Skeletal muscle tissue (tissue), 4 donors: ENCODE data around the gene FKBP8. TPM values are rescaled to one million over a fixed set of nuclear protein-coding genes. Genes with fewer than 3 reads are reported as not detected.

Source experiments
- H3K27ac ChIP-seq: one replicate; pipeline ENCODE4 v1.7.0; 2013; ENCODE audit warnings: mild to moderate bottlenecking, low read depth, low read length, inconsistent platforms
- H3K27me3 ChIP-seq, 3 donors: one replicate each; pipeline ENCODE4 v1.7.0; 2013; ENCODE audit warnings: low read length in 3 of 3; ENCODE audit not compliant: control insufficient read depth in 3 of 3, insufficient read depth in 3 of 3
- H3K36me3 ChIP-seq, 3 donors: one replicate each; pipeline ENCODE4 v1.7.0; 2013; ENCODE audit warnings: low read length in 3 of 3; ENCODE audit not compliant: control insufficient read depth in 3 of 3, insufficient read depth in 3 of 3
- H3K4me1 ChIP-seq, 3 donors: one replicate each; pipeline ENCODE4 v1.7.0; 2013; ENCODE audit warnings: low read length in 3 of 3, mild to moderate bottlenecking in 3 of 3; ENCODE audit not compliant: control insufficient read depth in 3 of 3, insufficient read depth in 3 of 3
- H3K4me3 ChIP-seq, 3 donors: one replicate each; pipeline ENCODE4 v1.7.0; 2013; ENCODE audit warnings: low read length in 3 of 3
- H3K9ac ChIP-seq, 3 donors: one replicate each; pipeline ENCODE4 v1.7.0; 2013; ENCODE audit warnings: low read length in 3 of 3, mild to moderate bottlenecking in 3 of 3, moderate library complexity in 2 of 3, low read depth in 1 of 3
- H3K9me3 ChIP-seq, 3 donors: one replicate each; pipeline ENCODE4 v1.7.0; 2013; ENCODE audit warnings: low read length in 3 of 3; ENCODE audit not compliant: control insufficient read depth in 3 of 3
- total RNA-seq: library from RNA; depleted of rRNA; stranded (reverse); fragments of >200 nt; gene quantifications from one replicate; pipeline ENCODE4 v1.2.3, GENCODE V29; 2014
- donor health status: Osteomylitis.

FKBP8 gene
- total RNA-seq, 1 donor from 2014 or later: 116 TPM

DNA sequence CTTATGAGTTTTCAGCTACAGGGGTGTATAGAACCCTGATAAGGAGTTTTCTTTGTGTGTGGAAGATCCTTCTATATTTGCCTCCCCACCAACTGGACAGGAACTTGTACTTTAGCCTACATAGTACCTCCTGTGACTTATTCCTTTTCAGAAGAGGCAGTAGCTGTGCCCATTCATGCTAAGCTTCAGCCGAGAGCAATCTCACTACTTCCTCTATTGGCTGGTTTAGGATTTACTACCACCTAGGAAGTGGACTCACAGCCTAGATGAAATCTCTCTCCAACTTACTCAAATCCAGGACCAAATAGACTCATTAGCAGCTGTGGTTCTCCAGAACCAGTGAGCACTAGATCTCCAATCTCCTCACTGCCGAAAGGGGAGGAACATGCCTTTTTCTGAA, 42.9 kb upstream of the FKBP8 start:
- H3K9me3 ChIP-seq: no peaks in the 10 kb centered on the region
- no peaks in the 10 kb centered on the region for H3K27me3 ChIP-seq
- H3K9ac ChIP-seq: no peak overlapping the region
- H3K4me1 ChIP-seq: peaks cover 24 to 36% (median 28%) of the 10 kb centered on the region in 3 donors
- H3K27ac ChIP-seq: no peak overlapping the region
- H3K4me3 ChIP-seq: no peak overlapping the region
- peaks cover 3 to 9% (median 6%) of the 10 kb centered on the region in 3 donors for H3K36me3 ChIP-seq

DNA sequence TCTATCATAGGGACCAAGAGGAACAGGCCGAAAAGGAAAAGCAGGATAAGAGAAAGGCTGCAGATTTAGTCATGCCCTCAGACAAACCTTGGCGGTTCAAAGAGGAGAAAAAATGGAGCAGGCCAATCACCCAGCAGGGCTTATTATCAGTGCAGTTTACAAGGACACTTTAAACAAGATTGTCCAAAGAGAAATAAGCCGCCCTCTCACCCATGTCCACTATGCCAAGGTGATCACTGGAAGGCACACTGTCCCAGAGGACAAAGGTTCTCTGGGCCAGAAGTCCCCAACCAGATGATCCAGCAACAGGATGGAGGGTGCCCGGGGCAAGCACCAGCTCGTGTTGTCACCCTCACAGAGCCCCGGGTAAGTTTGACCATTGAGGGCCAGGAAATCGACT, 36.9 kb upstream of the FKBP8 start:
- no peaks in the 10 kb centered on the region for H3K4me1 ChIP-seq
- H3K4me3 ChIP-seq: no peak overlapping the region
- H3K9ac ChIP-seq: no peak overlapping the region
- H3K36me3 ChIP-seq: peaks cover 10 to 18% (median 17%) of the 10 kb centered on the region in 3 donors
- no peaks in the 10 kb centered on the region for H3K9me3 ChIP-seq
- no peak overlapping the region for H3K27ac ChIP-seq
- no peaks in the 10 kb centered on the region for H3K27me3 ChIP-seq

DNA sequence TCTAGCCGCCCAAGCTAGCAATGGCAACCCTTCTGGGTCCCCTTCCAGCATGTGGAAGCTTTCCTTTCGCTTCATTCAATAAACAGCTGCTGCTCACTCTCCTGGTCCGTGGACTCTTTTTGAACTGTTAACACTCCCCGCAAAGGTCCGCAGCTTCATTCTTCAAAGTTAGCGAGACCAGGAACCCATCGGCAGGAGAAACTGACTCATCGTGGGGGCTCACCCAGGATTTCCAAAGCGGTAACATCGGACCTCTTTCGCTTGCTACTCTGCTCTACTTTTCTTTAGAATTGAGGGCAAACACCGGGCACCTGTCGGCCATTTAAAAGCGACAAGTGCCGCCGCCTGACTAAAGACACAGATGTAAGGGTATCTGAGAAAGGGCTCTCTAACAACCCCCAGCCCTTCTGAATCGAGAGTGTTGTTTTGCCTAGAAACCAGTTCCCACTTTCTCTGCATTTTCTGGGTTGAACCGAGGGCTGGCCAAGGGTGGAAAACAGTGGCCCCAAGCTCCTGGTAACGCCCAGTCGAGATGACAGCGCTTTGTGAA, 34.1 kb upstream of the FKBP8 start:
- peaks cover 35 to 40% (median 37%) of the 10 kb centered on the region in 3 donors for H3K36me3 ChIP-seq
- H3K9ac ChIP-seq: no peak overlapping the region
- H3K27me3 ChIP-seq: no peaks in the 10 kb centered on the region
- no peaks in the 10 kb centered on the region for H3K9me3 ChIP-seq
- H3K4me3 ChIP-seq: no peak overlapping the region
- H3K27ac ChIP-seq: no peak overlapping the region
- H3K4me1 ChIP-seq: peaks cover 11 to 12% (median 12%) of the 10 kb centered on the region in 3 donors

DNA sequence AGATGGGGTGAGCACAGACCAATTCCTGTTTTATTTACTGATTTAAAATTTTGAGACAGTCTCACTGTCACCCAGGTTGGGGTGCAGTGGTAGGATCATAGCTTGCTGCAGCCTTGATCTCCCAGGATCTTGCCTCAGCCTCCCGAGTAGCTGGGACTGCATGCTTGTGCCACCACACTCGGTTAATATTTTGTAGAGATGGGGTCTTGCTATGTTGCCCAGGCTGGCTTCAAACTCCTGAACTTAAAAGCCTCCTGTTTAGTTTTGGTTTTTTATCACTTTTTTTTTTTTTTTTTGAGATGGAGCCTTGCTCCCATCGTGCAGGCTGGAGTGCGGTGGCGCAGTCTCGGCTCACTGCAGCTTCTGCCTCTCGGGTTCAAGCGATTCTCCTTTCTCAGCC, 33.0 kb upstream of the FKBP8 start:
- Histone ChIP-seq H3K36me3 (peaks cover 35 to 40% (median 37%) of the 10 kb centered on the region in 3 donors), H3K9me3 (no peaks in the 10 kb centered on the region), H3K27me3 (no peaks in the 10 kb centered on the region), H3K4me3 (no peak overlapping the region), H3K4me1 (peaks cover 15 to 19% (median 16%) of the 10 kb centered on the region in 3 donors), H3K9ac (no peak overlapping the region), H3K27ac (no peak overlapping the region)

DNA sequence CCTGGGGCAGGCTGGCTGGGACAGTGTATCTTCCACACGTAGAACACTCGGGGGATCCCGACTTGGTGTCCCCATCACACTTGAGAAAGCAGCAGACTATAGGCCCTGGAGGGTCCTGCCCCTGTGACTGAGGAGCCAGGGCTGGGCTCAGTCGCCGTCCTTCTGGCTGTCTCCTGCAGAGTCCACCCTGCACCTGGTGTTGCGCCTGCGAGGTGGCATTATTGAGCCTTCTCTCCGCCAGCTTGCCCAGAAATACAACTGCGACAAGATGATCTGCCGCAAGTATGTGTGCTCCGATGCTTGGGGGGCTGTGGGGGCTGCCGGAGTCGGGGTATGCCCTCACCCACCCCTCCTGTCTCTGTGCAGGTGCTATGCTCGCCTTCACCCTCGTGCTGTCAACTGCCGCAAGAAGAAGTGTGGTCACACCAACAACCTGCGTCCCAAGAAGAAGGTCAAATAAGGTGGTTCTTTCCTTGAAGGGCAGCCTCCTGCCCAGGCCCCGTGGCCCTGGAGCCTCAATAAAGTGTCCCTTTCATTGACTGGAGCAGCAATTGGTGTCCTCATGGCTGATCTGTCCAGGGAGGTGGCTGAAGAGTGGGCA, 31.4 kb upstream of the FKBP8 start:
- Histone ChIP-seq H3K4me3 (no peak overlapping the region), H3K36me3 (peaks cover 35 to 40% (median 37%) of the 10 kb centered on the region in 3 donors), H3K27ac (no peak overlapping the region), H3K4me1 (peaks cover 18 to 24% (median 18%) of the 10 kb centered on the region in 3 donors), H3K9me3 (no peaks in the 10 kb centered on the region), H3K27me3 (no peaks in the 10 kb centered on the region), H3K9ac (no peak overlapping the region)

DNA sequence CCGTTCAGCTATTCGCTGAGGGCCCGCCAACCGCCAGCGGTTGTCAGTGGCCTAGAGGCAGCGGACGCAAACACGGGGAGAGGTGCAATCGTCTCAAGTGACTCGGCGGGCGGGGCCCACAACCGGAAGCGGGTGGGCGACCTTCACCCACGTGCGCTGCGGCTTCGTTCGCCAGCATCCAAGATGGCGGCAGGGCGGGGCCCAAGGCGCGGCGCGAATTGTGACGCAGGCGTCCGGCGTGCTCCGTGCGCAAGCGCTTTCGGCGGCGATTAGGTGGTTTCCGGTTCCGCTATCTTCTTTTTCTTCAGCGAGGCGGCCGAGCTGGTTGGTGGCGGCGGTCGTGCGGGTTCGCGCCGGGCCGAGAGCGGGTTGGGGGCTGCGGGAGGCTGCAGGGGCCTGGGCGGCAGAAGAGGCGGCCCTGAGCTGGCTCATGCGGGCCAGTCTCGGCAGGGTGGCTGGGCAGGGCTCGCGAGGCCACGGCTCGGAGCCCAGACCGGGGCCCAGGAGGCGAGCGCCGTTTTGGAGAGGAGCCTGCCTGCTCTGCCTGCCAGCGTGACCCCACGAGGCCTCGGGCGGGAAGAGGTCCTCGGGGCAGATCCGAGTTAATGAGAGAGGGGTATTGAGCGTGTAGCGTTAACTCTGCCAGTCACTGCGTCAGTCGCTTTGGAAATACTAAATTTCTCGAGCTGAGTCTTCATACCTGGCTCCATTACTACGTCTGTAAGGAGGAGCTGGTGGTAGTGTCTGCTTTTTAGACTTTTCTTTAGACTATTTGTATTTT, 28.4 kb upstream of the FKBP8 start, which contains the start of gene UBA52:
Gene UBA52, plus strand, starts transcription at position 294 of the 781 bp plus-strand sequence. CDS start 1,444 bp downstream, outside the sequence.
- Histone ChIP-seq H3K4me3 (peak within 1 kb of the TSS; percentile 78 to 98 (median 90)), H3K9ac (peak within 1 kb of the TSS; percentile 89 to 95 (median 91)), H3K27ac (peak within 1 kb of the TSS; percentile 96), H3K36me3 (peaks cover 54 to 60% (median 56%) of the 10 kb centered on the region in 3 donors), H3K9me3 (no peaks in the 10 kb centered on the region), H3K4me1 (peaks cover 18 to 24% (median 18%) of the 10 kb centered on the region in 3 donors), H3K27me3 (no peaks in the 10 kb centered on the region)

DNA sequence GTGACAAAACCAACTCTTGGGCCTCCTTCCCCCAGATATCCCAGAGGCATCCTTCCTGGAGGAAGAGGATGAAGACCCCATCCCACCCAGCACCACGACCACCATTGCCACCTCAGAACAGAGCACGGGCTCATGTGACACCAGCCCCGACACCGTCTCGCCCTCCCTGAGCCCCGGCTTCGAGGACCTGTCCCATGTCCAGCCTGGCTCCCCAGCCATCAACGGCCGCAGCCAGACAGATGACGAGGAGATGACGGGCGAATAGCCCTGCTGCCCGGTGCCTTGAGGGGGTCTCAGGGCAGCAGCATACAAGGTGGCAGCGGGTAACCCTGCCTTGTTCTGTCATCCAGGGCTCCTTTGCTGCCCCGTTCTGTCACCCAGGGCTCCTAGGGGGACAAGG, 25.0 kb upstream of the FKBP8 start:
- Histone ChIP-seq H3K4me1 (peaks cover 16 to 21% (median 16%) of the 10 kb centered on the region in 3 donors), H3K4me3 (no peak overlapping the region), H3K36me3 (peaks cover 42 to 45% (median 42%) of the 10 kb centered on the region in 3 donors), H3K9ac (no peak overlapping the region), H3K27me3 (no peaks in the 10 kb centered on the region), H3K9me3 (no peaks in the 10 kb centered on the region), H3K27ac (no peak overlapping the region)

DNA sequence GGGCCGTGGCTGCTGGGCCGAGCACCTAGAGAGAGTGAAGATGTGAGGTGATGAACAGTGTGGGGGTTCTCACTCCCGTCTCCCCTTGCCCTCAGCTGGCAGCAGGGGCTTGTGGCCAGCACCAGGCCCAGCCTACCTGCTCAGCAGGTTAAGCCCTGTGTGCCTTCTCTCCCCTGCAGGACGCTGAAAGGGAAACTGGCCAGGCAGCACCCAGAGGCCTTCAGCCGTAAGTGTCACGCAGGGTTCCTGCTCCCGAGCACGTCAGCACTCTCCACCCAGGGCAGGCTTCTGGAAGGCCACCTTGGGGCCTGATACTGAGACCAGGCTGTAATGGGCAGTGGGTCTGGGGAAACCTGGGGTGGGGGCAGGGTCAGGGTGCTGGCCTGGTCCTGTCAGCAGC, 23.6 kb upstream of the FKBP8 start:
- no peaks in the 10 kb centered on the region for H3K27me3 ChIP-seq
- H3K4me3 ChIP-seq: no peak overlapping the region
- peaks cover 40 to 44% (median 41%) of the 10 kb centered on the region in 3 donors for H3K36me3 ChIP-seq
- H3K27ac ChIP-seq: no peak overlapping the region
- H3K9ac ChIP-seq: no peak overlapping the region
- no peaks in the 10 kb centered on the region for H3K9me3 ChIP-seq
- peaks cover 3 to 8% (median 4%) of the 10 kb centered on the region in 3 donors for H3K4me1 ChIP-seq

DNA sequence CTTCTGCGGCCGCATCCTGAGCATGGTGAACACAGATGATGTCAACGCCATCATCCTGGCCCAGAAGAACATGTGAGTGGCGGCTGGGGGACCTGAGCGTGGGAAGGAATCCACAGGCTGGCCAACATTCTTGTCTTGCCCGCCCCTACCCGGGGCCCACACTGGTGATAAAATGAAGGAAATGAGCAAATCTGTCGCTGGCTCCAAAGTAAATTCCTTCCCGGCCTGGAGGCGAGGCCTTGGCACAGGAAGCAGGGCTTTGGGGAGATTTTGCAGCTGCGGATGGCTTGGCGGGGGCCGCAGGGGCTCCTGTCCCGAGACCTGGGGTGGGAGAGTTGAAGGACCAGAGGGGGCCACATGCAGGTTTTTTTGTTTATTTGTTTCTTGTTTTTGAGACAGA, 18.7 kb upstream of the FKBP8 start:
- Histone ChIP-seq H3K27ac (peak overlapping the region; percentile 82), H3K4me3 (peak overlapping the region in 1 of 3 donors; percentile 22), H3K9me3 (no peaks in the 10 kb centered on the region), H3K9ac (peak overlapping the region in 2 of 3 donors; percentile 6 to 62), H3K27me3 (no peaks in the 10 kb centered on the region), H3K36me3 (peaks cover 20 to 22% (median 20%) of the 10 kb centered on the region in 3 donors), H3K4me1 (peaks cover 16 to 20% (median 19%) of the 10 kb centered on the region in 3 donors)

DNA sequence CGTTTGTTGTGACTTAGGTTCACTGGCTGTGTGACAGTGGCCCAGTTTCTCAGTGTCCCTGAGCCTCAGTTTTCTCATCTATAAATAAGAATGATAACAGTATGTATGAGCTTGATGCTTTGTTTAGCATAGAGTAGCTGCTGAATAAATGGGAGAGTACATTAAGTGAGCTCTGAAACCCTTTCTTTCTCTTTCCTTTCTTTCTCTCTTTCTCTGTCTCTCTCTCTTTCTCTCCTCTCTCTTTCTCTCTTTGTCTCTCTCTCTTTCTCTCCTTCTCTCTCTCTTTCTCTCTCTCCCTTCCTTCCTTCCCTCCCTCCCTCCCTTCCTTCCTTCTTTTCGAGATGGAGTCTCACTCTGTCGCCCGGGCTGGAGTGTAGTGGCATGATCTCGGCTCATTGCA, 16.3 kb upstream of the FKBP8 start:
- Histone ChIP-seq H3K36me3 (peaks cover 11 to 12% (median 11%) of the 10 kb centered on the region in 3 donors), H3K9me3 (no peaks in the 10 kb centered on the region), H3K27ac (no peak overlapping the region), H3K4me3 (no peak overlapping the region), H3K4me1 (peaks cover 16 to 20% (median 19%) of the 10 kb centered on the region in 3 donors), H3K9ac (no peak overlapping the region), H3K27me3 (no peaks in the 10 kb centered on the region)
